PC-9 (cell line): Measurements from ENCODE around the gene ZNF212. TPM values are rescaled to one million over a fixed set of nuclear protein-coding genes. Genes with fewer than 3 reads are reported as not detected.

Experiments used
- BruUV-seq: library from RNA; stranded (reverse); fragments of 400-500 nt; replicated peaks from 2 replicates; lab custom pipeline; 2021; lab: Mats Ljungman, UMichigan
- CTCF ChIA-PET: fragments of 300-600 bp; sonication (Branson Sonifier 250); formaldehyde crosslinking; loops from one replicate; lab custom pipeline; 2022; ENCODE audit warnings: antibody characterized with exemption; lab: Charles Lee
- POLR2A ChIA-PET: fragments of 300-600 bp; sonication (Branson Sonifier 250); formaldehyde crosslinking; loops from one replicate; lab custom pipeline; 2022; ENCODE audit warnings: antibody characterized with exemption; ENCODE audit not compliant: unreplicated experiment; lab: Charles Lee
- DNase-seq, 2 experiments: peaks; one replicate each; pipeline versions ENCODE4 v3.0.0 to v3.0.0-alpha.2; 2015 to 2022; ENCODE audit warnings: mixed read lengths in 1 of 2
- H2AFZ ChIP-seq: fragments of 200-600 bp; sonication (generic); 2 replicates; pipeline ENCODE4 v1.8.1; 2017; ENCODE audit warnings: antibody characterized with exemption
- H3F3A ChIP-seq: fragments of 200-600 bp; sonication (generic); 2 replicates; pipeline ENCODE4 v1.8.1; 2017; ENCODE audit warnings: antibody characterized with exemption, mild to moderate bottlenecking, low read depth; ENCODE audit not compliant: insufficient read depth
- H3K27ac ChIP-seq: fragments of 200-600 bp; sonication (generic); 2 replicates; pipeline ENCODE4 v1.6.1; 2016; ENCODE audit warnings: mixed run types
- H3K27me3 ChIP-seq: fragments of 200-600 bp; sonication (generic); 2 replicates; pipeline ENCODE4 v1.6.1; 2016; ENCODE audit warnings: low read depth, mixed run types; ENCODE audit not compliant: insufficient read depth
- H3K36me3 ChIP-seq: fragments of 200-600 bp; sonication (generic); 2 replicates; pipeline ENCODE4 v1.6.1; 2016; ENCODE audit warnings: low read depth, mixed run types
- H3K4me1 ChIP-seq: fragments of 200-600 bp; sonication (generic); replicated peaks from 2 replicates; pipeline ENCODE4 v1.6.1; 2016; ENCODE audit warnings: mixed run types; ENCODE audit not compliant: insufficient read depth
- H3K4me2 ChIP-seq: fragments of 200-600 bp; sonication (generic); 2 replicates; pipeline ENCODE4 v1.6.1; 2017; ENCODE audit warnings: mixed run types
- H3K4me3 ChIP-seq: fragments of 200-600 bp; sonication (generic); 2 replicates; pipeline ENCODE4 v1.6.1; 2016; ENCODE audit warnings: mixed run types
- H3K79me2 ChIP-seq: fragments of 200-600 bp; sonication (generic); 2 replicates; pipeline ENCODE4 v1.6.1; 2017; ENCODE audit warnings: low read depth, mixed run types
- H3K9me2 ChIP-seq: fragments of 200-600 bp; sonication (generic); 2 replicates; pipeline ENCODE4 v1.8.1; 2017; ENCODE audit warnings: mild to moderate bottlenecking; ENCODE audit not compliant: insufficient read depth
- H3K9me3 ChIP-seq: fragments of 200-600 bp; sonication (generic); 2 replicates; pipeline ENCODE4 v1.8.1; 2016; ENCODE audit warnings: low read depth; ENCODE audit not compliant: insufficient read depth
- H4K20me1 ChIP-seq: fragments of 200-600 bp; sonication (generic); 2 replicates; pipeline ENCODE4 v1.8.1; 2017; ENCODE audit not compliant: insufficient read depth
- CTCF ChIP-seq: fragments of 200-600 bp; sonication (generic); conservative IDR thresholded peaks from 2 replicates; pipeline ENCODE4 v1.6.1; 2017; ENCODE audit warnings: mixed run types, antibody characterized with exemption, mild to moderate bottlenecking, moderate library complexity
- EZH2 ChIP-seq: fragments of 200-600 bp; sonication (generic); IDR thresholded peaks from 2 replicates; pipeline ENCODE4 v1.8.0; 2017; ENCODE audit warnings: antibody characterized with exemption, low read depth
- intact Hi-C: fragments of 100-400 bp; cut with micrococcal nuclease; formaldehyde crosslinking; loops from one replicate; pipeline ENCODE4 v1.10.0; 2022; ENCODE audit not compliant: unreplicated experiment
- total RNA-seq: library from RNA; stranded (reverse); gene quantifications from 2 replicates; pipeline ENCODE4 v1.2.3, GENCODE V29; 2021

ZNF212 gene
- total RNA-seq, 1 experiment from 2014 or later = 16.9 TPM

DNA sequence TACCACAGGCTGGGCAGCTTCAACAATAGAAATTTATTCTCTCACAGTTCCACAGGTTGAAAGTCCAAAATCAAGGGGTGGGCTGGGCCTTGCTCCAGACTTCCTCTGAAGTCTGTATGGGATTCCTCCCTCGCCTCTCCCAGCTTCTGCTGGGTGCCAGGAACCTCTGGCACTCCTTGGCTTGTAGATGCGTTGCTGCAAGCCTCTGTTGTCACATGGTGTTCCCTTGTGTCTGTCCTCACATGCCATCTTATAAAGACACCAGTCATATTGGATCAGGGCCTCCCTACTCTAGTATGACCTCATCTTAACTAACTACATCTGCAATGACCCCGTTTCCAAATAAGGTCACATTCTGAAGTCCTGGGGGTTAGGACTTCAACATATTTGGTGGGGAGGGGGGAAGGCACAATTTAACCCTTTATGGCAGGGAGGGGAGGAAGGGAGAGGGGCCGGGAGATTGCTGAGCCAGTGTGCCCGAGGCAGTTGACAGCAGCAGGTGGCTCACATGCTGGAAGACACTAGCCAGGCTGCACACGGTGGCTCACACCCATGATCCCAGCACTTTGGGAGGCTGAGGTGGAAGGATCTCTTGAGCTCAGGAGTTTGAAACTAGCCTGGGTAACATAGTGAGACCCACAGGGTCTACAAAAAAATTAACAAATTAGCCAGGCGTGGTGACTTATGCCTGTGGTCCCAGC is 25.3 kb upstream of the ZNF212 start:
- ChIA-PET POLR2A (no interaction called here), CTCF (no interaction called here)
- no peaks in the 10 kb centered on the region; the same call in 1 of the 2 replicates for H3K79me2 ChIP-seq
- no peak overlapping the region for H3K27ac ChIP-seq
- peaks cover 6% of the 10 kb centered on the region; the same call in 1 of the 2 replicates for H3F3A ChIP-seq
- H3K27me3 ChIP-seq = no peaks in the 10 kb centered on the region
- DNase-seq = no peak
- H3K9me3 ChIP-seq = no peaks in the 10 kb centered on the region
- H3K4me3 ChIP-seq = no peak overlapping the region
- no peak overlapping the region for H2AFZ ChIP-seq
- H4K20me1 ChIP-seq = no peaks in the 10 kb centered on the region
- H3K36me3 ChIP-seq = peaks cover 60% of the 10 kb centered on the region
- TF ChIP-seq CTCF (no peak), EZH2 (no peak)
- no peaks in the 10 kb centered on the region for H3K4me1 ChIP-seq
- H3K9me2 ChIP-seq = no peaks in the 10 kb centered on the region
- H3K4me2 ChIP-seq = no peak overlapping the region
- BruUV-seq = no TSS peak
- intact Hi-C loops = no loop called here

DNA sequence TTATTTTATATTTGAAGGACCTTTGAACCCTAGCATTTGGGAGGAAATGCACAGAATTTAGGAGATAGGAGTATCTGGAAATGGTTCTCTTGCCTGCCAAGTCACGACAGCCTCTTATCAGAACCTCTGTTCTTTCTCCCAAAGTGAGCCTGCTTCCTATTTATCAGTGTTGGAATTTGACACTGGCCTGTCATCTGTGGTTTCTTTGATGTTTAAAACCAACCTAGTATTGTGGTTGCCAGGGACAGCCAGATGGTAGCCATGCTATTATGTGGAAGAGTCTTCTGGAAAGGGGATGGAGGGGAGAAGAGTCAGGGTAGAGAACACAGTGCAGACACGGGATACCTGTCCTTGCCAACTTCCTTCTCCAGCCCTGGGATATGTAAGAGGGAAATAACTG is 23.0 kb upstream of the ZNF212 start:
- Histone ChIP-seq H3K4me2 (no peak overlapping the region), H3K27ac (no peak overlapping the region), H3F3A (peaks cover 5% of the 10 kb centered on the region; the same call in 1 of the 2 replicates), H3K27me3 (no peaks in the 10 kb centered on the region), H2AFZ (no peak overlapping the region), H3K9me3 (no peaks in the 10 kb centered on the region), H4K20me1 (no peaks in the 10 kb centered on the region), H3K4me1 (no peaks in the 10 kb centered on the region), H3K9me2 (no peaks in the 10 kb centered on the region), H3K4me3 (no peak overlapping the region), H3K79me2 (no peaks in the 10 kb centered on the region; the same call in 1 of the 2 replicates), H3K36me3 (peaks cover 43% of the 10 kb centered on the region)
- no TSS peak for BruUV-seq
- TF ChIP-seq EZH2 = no peak
- no peak for TF ChIP-seq CTCF
- POLR2A ChIA-PET = no interaction called here
- CTCF ChIA-PET = no interaction called here
- DNase-seq = no peak
- intact Hi-C loops = no loop called here

- H3K27me3 ChIP-seq = no peaks in the 10 kb centered on the region
- no peak overlapping the region for H3K4me3 ChIP-seq
- H3F3A ChIP-seq = peaks cover 5% of the 10 kb centered on the region; the same call in 1 of the 2 replicates
- peaks cover 39% of the 10 kb centered on the region for H3K36me3 ChIP-seq
- no peaks in the 10 kb centered on the region for H3K9me3 ChIP-seq
- intact Hi-C loops = no loop called here
- H3K79me2 ChIP-seq = no peaks in the 10 kb centered on the region; the same call in 1 of the 2 replicates
- ChIA-PET POLR2A (no interaction called here), CTCF (no interaction called here)
- H3K27ac ChIP-seq = no peak overlapping the region
- H2AFZ ChIP-seq = no peak overlapping the region
- H3K4me2 ChIP-seq = no peak overlapping the region
- no peaks in the 10 kb centered on the region for H3K9me2 ChIP-seq
- no peaks in the 10 kb centered on the region for H4K20me1 ChIP-seq
- BruUV-seq = no TSS peak
- TF ChIP-seq EZH2 (no peak), CTCF (no peak)
- DNase-seq = no peak
- H3K4me1 ChIP-seq = no peaks in the 10 kb centered on the region
Observed at GRCh38 chr7:149217570-149217969, 21.9 kb upstream of the ZNF212 start.
